Smooth muscle cell (in vitro differentiated cells): Measurements from ENCODE around the gene DIS3L2. TPM values are rescaled to one million over a fixed set of nuclear protein-coding genes. Genes with fewer than 3 reads are reported as not detected.

Source experiments
- DNase-seq: peaks from one replicate; lab custom pipeline; 2025; ENCODE audit not compliant: unreplicated experiment; lab: John Stamatoyannopoulos, UW
- H2AFZ ChIP-seq: fragments of 200-600 bp; sonication (generic); 2 replicates; pipeline ENCODE4 v1.6.0; 2016; ENCODE audit warnings: antibody characterized with exemption, low read depth, mild to moderate bottlenecking
- H3F3A ChIP-seq: fragments of 200-600 bp; sonication (generic); 2 replicates; pipeline ENCODE4 v1.6.0; 2017; ENCODE audit warnings: antibody characterized with exemption, low read depth
- H3K27ac ChIP-seq: fragments of 200-600 bp; sonication (generic); 2 replicates; pipeline ENCODE4 v1.5.1; 2016; ENCODE audit warnings: low read depth, mild to moderate bottlenecking
- H3K27me3 ChIP-seq: fragments of 200-600 bp; sonication (generic); 2 replicates; pipeline ENCODE4 v1.6.1; 2016; ENCODE audit warnings: low read depth, mild to moderate bottlenecking
- H3K36me3 ChIP-seq: fragments of 200-600 bp; sonication (generic); 2 replicates; pipeline ENCODE4 v1.5.1; 2016; ENCODE audit warnings: low read depth
- H3K4me1 ChIP-seq: fragments of 200-600 bp; sonication (generic); 2 replicates; pipeline ENCODE4 v1.5.1; 2016; ENCODE audit warnings: low read depth
- H3K4me2 ChIP-seq: fragments of 200-600 bp; sonication (generic); 2 replicates; pipeline ENCODE4 v1.6.0; 2016; ENCODE audit warnings: mild to moderate bottlenecking
- H3K4me3 ChIP-seq: fragments of 200-600 bp; sonication (generic); 2 replicates; pipeline ENCODE4 v1.5.1; 2016; ENCODE audit warnings: mild to moderate bottlenecking
- H3K79me2 ChIP-seq: fragments of 200-600 bp; sonication (generic); 2 replicates; pipeline ENCODE4 v1.6.0; 2016; ENCODE audit warnings: low read depth, mild to moderate bottlenecking
- H3K9ac ChIP-seq: fragments of 200-600 bp; sonication (generic); 2 replicates; pipeline ENCODE4 v1.6.0; 2016; ENCODE audit warnings: low read depth
- H3K9me3 ChIP-seq: fragments of 200-600 bp; sonication (generic); replicated peaks from 2 replicates; pipeline ENCODE4 v1.5.1; 2016; ENCODE audit warnings: low read depth
- H4K20me1 ChIP-seq: fragments of 200-600 bp; sonication (generic); 2 replicates; pipeline ENCODE4 v1.6.0; 2016; ENCODE audit warnings: low read depth
- CTCF ChIP-seq: fragments of 200-600 bp; sonication (generic); IDR thresholded peaks from 2 replicates; pipeline ENCODE4 v1.5.1; 2017; ENCODE audit warnings: borderline replicate concordance, mild to moderate bottlenecking, antibody characterized with exemption; ENCODE audit not compliant: insufficient read depth, poor library complexity, severe bottlenecking
- WGBS: methylation state at CpG from one replicate; pipeline ENCODE4 v1.1.7; 2016; ENCODE audit warnings: low lambda C conversion rate; 5-methylcytosine and 5-hydroxymethylcytosine counted together
- polyA plus RNA-seq: library from polyadenylated mRNA; unstranded; fragments of >200 nt; fragmentation: Nextera tagmentation; extraction: Ambion mirVana; gene quantifications from 2 replicates; pipeline ENCODE4 v1.2.1, GENCODE V29; 2016
- total RNA-seq: library from RNA; depleted of rRNA; stranded (reverse); fragments of >200 nt; gene quantifications from 2 replicates; pipeline ENCODE4 v1.2.3, GENCODE V29; 2014

Gene DIS3L2
- total and polyA plus RNA-seq, 2 experiments from 2014 or later, result 11.4 to 25.2 TPM

- no peak overlapping the region for H3K4me3 ChIP-seq
- no peaks in the 10 kb centered on the region for H3K9me3 ChIP-seq
- no peak overlapping the region for H2AFZ ChIP-seq
- no peaks in the 10 kb centered on the region for H3K27me3 ChIP-seq
- 93% methylated on average over 52 of the region's 73 CpGs for WGBS
- DNase-seq, result no peak
- no peaks in the 10 kb centered on the region for H3K36me3 ChIP-seq
- H3K9ac ChIP-seq, result no peak overlapping the region
- H3K4me1 ChIP-seq, result no peaks in the 10 kb centered on the region
- H4K20me1 ChIP-seq, result no peaks in the 10 kb centered on the region
- TF ChIP-seq CTCF, result no peak
- no peaks in the 10 kb centered on the region for H3K79me2 ChIP-seq
- H3K27ac ChIP-seq, result no peak overlapping the region
- no peaks in the 10 kb centered on the region for H3F3A ChIP-seq
- H3K4me2 ChIP-seq, result no peak overlapping the region
These were observed 390.4 kb downstream of the DIS3L2 start for GRCh38 chr2:232351686-232352510.

DNA sequence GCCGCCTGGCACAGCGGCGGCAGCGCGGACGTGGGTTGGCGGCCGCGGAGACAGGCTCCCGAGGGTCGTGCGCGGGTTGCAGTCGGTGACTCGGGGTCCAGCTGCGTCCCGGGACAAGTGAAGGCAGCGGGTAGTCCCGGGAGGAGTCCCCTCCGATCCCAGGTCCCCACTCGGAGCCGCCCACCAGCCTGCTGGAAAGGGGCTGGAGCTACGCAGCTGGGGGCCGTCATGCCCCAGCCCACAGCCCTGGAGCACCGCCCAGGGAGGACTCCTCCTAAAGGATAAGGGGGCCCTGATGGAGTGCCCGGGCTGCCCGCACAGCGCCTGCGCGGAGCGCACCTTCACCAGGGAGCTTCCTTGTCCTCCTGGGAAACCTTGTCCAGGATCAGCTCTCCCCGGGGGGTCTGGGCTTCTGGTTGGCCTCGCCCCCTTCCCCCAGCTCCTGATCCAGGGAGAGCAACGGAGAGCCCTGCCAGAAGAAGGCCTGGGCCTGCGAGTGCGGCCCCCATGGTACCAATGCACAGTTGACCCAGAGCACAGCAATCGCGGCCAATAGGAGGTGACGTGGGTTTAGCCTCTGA lies 391.1 kb downstream of the DIS3L2 start:
- DNase-seq, result no peak
- Histone ChIP-seq H3K9me3 (no peaks in the 10 kb centered on the region), H2AFZ (no peak overlapping the region), H3K4me1 (no peaks in the 10 kb centered on the region), H3K27me3 (no peaks in the 10 kb centered on the region), H4K20me1 (no peaks in the 10 kb centered on the region), H3K79me2 (no peaks in the 10 kb centered on the region), H3K4me3 (no peak overlapping the region), H3F3A (no peaks in the 10 kb centered on the region), H3K9ac (no peak overlapping the region), H3K27ac (no peak overlapping the region), H3K36me3 (no peaks in the 10 kb centered on the region), H3K4me2 (no peak overlapping the region)
- no peak for TF ChIP-seq CTCF
- 93% methylated on average over 26 of the region's 39 CpGs for WGBS

DNA sequence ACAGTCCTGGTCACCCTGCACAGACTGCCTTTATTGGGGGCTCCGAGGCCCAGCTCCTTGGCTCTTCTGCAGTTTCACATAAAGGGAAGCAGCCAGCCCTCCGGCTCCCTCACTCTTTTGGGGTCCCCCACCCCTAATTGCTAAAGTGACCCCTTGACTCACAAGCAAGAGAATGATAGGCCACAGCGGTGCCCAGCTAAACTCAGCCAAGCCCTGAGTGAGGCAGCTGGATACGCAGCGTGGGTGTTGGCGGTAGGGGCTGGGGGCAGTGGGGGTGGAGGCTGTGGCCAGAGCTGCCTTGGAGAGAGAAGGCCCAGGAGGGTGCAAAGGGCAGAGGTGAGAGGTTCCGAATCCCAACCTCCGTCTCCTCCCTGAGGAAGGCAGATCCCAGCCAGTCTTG lies 391.6 kb downstream of the DIS3L2 start:
- DNase-seq, result no peak
- no peak overlapping the region for H3K27ac ChIP-seq
- H3K27me3 ChIP-seq, result no peaks in the 10 kb centered on the region
- no peaks in the 10 kb centered on the region for H3F3A ChIP-seq
- no peak overlapping the region for H3K9ac ChIP-seq
- no peak for TF ChIP-seq CTCF
- H3K4me1 ChIP-seq, result no peaks in the 10 kb centered on the region
- 92% methylated on average over 8 of the region's 8 CpGs for WGBS
- H3K4me2 ChIP-seq, result no peak overlapping the region
- no peaks in the 10 kb centered on the region for H3K79me2 ChIP-seq
- no peaks in the 10 kb centered on the region for H4K20me1 ChIP-seq
- no peaks in the 10 kb centered on the region for H3K9me3 ChIP-seq
- H3K4me3 ChIP-seq, result no peak overlapping the region
- H3K36me3 ChIP-seq, result no peaks in the 10 kb centered on the region
- no peak overlapping the region for H2AFZ ChIP-seq
